ENCODE data around the gene SYCP2L.

DNA sequence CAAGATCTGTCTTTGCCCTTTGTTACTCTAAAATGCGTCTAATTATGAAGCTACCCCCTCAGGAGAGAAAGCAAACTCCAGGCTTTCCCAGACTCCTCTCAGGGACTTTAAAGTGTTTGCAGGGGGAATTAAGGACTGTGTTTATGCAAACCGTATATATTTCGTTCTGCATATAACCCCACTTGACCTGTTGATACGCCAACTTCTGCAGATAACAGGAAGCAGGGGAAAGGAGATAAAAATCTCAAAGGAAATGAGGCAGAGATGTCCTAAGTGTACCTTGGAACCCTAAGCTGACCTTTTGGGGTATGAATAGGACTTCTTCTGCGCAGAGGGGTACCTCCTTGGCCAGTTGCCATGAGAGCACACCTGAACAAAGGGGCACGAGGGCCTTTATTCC is 8.1 kb downstream of the SYCP2L start:
- TF ChIP-seq, protein P1, sequence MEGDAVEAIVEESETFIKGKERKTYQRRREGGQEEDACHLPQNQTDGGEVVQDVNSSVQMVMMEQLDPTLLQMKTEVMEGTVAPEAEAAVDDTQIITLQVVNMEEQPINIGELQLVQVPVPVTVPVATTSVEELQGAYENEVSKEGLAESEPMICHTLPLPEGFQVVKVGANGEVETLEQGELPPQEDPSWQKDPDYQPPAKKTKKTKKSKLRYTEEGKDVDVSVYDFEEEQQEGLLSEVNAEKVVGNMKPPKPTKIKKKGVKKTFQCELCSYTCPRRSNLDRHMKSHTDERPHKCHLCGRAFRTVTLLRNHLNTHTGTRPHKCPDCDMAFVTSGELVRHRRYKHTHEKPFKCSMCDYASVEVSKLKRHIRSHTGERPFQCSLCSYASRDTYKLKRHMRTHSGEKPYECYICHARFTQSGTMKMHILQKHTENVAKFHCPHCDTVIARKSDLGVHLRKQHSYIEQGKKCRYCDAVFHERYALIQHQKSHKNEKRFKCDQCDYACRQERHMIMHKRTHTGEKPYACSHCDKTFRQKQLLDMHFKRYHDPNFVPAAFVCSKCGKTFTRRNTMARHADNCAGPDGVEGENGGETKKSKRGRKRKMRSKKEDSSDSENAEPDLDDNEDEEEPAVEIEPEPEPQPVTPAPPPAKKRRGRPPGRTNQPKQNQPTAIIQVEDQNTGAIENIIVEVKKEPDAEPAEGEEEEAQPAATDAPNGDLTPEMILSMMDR (IDR thresholded peaks at IDR 0.05; ENCODE audit: poor library complexity, severe bottlenecking) = no peak
- TF ChIP-seq POLR2AphosphoS5 (IDR thresholded peaks at IDR 0.05) (no peak), TAF1 (IDR thresholded peaks at IDR 0.05; ENCODE audit: low read depth) (no peak)
